ENCODE results near the gene NAV2.

DNA sequence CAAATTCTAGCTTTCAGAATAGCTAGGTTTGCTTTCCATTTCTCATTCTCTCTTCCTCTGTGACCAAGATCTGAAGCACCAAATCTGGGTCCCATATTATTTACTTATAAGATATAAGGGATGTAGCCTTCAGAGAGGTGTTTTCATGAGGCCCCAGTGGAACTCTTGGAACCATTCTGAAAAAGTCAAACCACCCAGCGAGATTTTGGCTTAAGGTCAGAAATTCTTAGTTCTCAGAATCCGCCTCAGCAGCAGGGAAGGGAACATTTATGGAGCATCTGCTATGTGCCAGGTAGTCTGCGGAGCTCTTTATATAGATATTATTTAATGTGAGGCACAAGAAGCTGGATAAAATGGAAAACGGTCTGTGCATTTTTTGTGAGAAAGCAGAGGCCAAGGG is 6.3 kb downstream of the NAV2 start:
- TF ChIP-seq, protein P1, sequence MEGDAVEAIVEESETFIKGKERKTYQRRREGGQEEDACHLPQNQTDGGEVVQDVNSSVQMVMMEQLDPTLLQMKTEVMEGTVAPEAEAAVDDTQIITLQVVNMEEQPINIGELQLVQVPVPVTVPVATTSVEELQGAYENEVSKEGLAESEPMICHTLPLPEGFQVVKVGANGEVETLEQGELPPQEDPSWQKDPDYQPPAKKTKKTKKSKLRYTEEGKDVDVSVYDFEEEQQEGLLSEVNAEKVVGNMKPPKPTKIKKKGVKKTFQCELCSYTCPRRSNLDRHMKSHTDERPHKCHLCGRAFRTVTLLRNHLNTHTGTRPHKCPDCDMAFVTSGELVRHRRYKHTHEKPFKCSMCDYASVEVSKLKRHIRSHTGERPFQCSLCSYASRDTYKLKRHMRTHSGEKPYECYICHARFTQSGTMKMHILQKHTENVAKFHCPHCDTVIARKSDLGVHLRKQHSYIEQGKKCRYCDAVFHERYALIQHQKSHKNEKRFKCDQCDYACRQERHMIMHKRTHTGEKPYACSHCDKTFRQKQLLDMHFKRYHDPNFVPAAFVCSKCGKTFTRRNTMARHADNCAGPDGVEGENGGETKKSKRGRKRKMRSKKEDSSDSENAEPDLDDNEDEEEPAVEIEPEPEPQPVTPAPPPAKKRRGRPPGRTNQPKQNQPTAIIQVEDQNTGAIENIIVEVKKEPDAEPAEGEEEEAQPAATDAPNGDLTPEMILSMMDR (conservative IDR thresholded peaks at IDR 0.05): no peak
- no peak for TF ChIP-seq EZH2 (IDR thresholded peaks at IDR 0.05; ENCODE audit: low read depth)

Data from PC-9 (cell line).